Ovary (tissue), 9 donors: ENCODE data around the gene KLHL12. TPM values are rescaled to one million over a fixed set of nuclear protein-coding genes. Genes with fewer than 3 reads are reported as not detected.
"Not testable (repeated sequence)": the region's sequence is repeated elsewhere in the genome, so short reads cannot be mapped to it uniquely, and the experiment has no call there.

ENCODE experiments used
- DNase-seq, 5 donors: peaks; one replicate each; pipeline ENCODE4 v3.0.0-alpha.2; 2019 to 2020
- H3K27ac ChIP-seq, 2 donors: fragments of 200-600 bp; one replicate each; pipeline versions ENCODE4 v1.5.1 to v1.8.0; 2019 to 2022
- H3K27me3 ChIP-seq: fragments of 200-600 bp; one replicate; pipeline ENCODE4 v1.8.0; 2022
- H3K36me3 ChIP-seq: fragments of 200-600 bp; sonication (generic); one replicate; pipeline ENCODE4 v1.5.1; 2019
- H3K4me1 ChIP-seq: one replicate; pipeline ENCODE4 v1.8.1; 2013; ENCODE audit warnings: mild to moderate bottlenecking, moderate library complexity; ENCODE audit not compliant: insufficient read depth
- H3K4me3 ChIP-seq: fragments of 200-600 bp; sonication (generic); one replicate; pipeline ENCODE4 v1.5.1; 2017
- H3K9me3 ChIP-seq, 2 donors: fragments of 200-600 bp in 1 of 2; sonication (generic) in 1 of 2; one replicate each; pipeline versions ENCODE4 v1.5.1 to v1.8.1; 2013 to 2019; ENCODE audit warnings: mild to moderate bottlenecking in 1 of 2, moderate library complexity in 1 of 2
- CTCF ChIP-seq, 3 donors: fragments of 450-650 bp in 2 of 3; fragments of 200-600 bp in 1 of 3; IDR thresholded peaks; one replicate each; pipeline versions ENCODE4 v1.5.1 to v1.8.0; 2016 to 2022; ENCODE audit warnings: antibody characterized with exemption in 3 of 3, mild to moderate bottlenecking in 1 of 3
- EP300 ChIP-seq: sonication (generic); formaldehyde crosslinking; IDR thresholded peaks from one replicate; pipeline ENCODE4 v1.6.1; 2017; ENCODE audit warnings: antibody characterized with exemption
- POLR2A ChIP-seq: fragments of 450-650 bp; IDR thresholded peaks from one replicate; pipeline ENCODE4 v1.6.1; 2017; ENCODE audit warnings: antibody characterized with exemption, mild to moderate bottlenecking, moderate library complexity
- WGBS, 3 donors: extraction: QIAGEN DNeasy Blood & Tissue Kit in 1 of 3; methylation state at CpG; one replicate each; pipeline versions ENCODE4 v1.1.5 to v1.1.7; 2013 to 2017; 5-methylcytosine and 5-hydroxymethylcytosine counted together
- intact Hi-C, 4 donors: fragments of 100-400 bp; cut with DNase I; formaldehyde crosslinking; loops; one replicate each; pipeline versions ENCODE4 v1.11.0 to v1.15.1; 2022 to 2023
- polyA plus RNA-seq, 2 donors: library from polyadenylated mRNA; stranded (reverse); fragments of 200-250 nt in 1 of 2; fragments of 350-450 nt in 1 of 2; fragmentation: Illumina TruSeq in 1 of 2; extraction: RNeasy Lipid Tissue Mini Kit (QIAGEN cat#74804) in 1 of 2; gene quantifications; one replicate each; pipeline ENCODE4 v1.2.3, GENCODE V29; 2013 to 2014
- total RNA-seq, 7 donors: library from RNA; depleted of rRNA in 2 of 7; stranded (reverse); fragments of >200 nt in 2 of 7; fragmentation: NEBNext Ultra II Directional in 3 of 7; extraction: Animal tissue kit (Norgen Biotek cat#: 25700) in 3 of 7; gene quantifications; one replicate each; pipeline versions ENCODE4 v1.1.0 to v1.2.4, GENCODE V29; 2016 to 2023
- donor health status: DM: no; HTN: no; CAD: no; lungs with moderate emphysema.
- donor health status: DM: no; HTN: no; CAD: no.
- donor health status: Bipolar disorder and iron deficiency.
- donor health status: DM: yes; HTN: yes; CAD: no.
- donor health status: DM: no; HTN: no; CAD: no.
- donor health status: DM: yes; HTN: yes; CAD: no.

The KLHL12 gene
- total and polyA plus RNA-seq, 9 donors = 11.2 to 29.7 (median 20.1) TPM

- H3K4me3 ChIP-seq = no peak overlapping the region
- WGBS, 3 donors = 52 to 75% (median 56%) methylated on average over 5 of the region's 5 CpGs
- TF ChIP-seq CTCF (IDR thresholded peaks at IDR 0.05) (no peak), EP300 (no peak), POLR2A (no peak)
- no peaks in the 10 kb centered on the region for H3K27me3 ChIP-seq
- H3K27ac ChIP-seq = no peak overlapping the region
- no peak for DNase-seq
- intact Hi-C loops = no loop called here
- H3K36me3 ChIP-seq = no peaks in the 10 kb centered on the region
- no peaks in the 10 kb centered on the region for H3K9me3 ChIP-seq
- no peaks in the 10 kb centered on the region for H3K4me1 ChIP-seq
These were observed 11.4 kb upstream of the KLHL12 start for GRCh38 chr1:202938287-202938925.

GRCh38 chr1:202936409-202936808 is 9.4 kb upstream of the KLHL12 start:
- H3K4me3 ChIP-seq, H3K27me3 ChIP-seq, intact Hi-C loops, H3K36me3 ChIP-seq, H3K27ac ChIP-seq, H3K9me3 ChIP-seq, H3K4me1 ChIP-seq, DNase-seq: not testable (repeated sequence)
- 86 to 100% (median 100%) methylated on average over 1 of the region's 6 CpGs for WGBS, 3 donors

DNA sequence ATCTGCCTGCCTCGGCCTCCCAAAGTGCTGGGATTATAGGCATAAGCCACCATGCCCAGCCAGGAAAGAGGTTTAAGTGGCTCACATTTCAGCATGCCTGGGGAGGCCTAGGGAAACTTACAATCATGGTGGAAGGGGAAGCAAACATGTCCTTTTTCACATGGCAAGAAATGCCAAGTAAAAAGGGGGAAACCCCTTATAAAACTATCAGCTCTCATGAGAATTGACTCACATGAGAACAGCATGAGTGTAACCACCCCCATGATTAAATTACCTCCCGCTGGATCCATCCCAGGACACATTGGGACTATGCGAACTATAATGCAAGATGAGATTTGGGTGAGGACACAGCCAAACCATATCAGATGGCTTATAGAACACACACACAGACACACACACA is 8.8 kb upstream of the KLHL12 start:
- no peak for TF ChIP-seq POLR2A
- TF ChIP-seq CTCF (IDR thresholded peaks at IDR 0.05) = no peak
- TF ChIP-seq EP300 = no peak
- WGBS, 3 donors = 78 to 87% (median 80%) methylated on average over 3 of the region's 3 CpGs
- intact Hi-C loops = no loop called here
- no peaks in the 10 kb centered on the region for H3K4me1 ChIP-seq
- H3K9me3 ChIP-seq = no peaks in the 10 kb centered on the region
- H3K27ac ChIP-seq = no peak overlapping the region
- no peak overlapping the region for H3K4me3 ChIP-seq
- H3K36me3 ChIP-seq = no peaks in the 10 kb centered on the region
- DNase-seq = no peak
- H3K27me3 ChIP-seq = no peaks in the 10 kb centered on the region

GRCh38 chr1:202934755-202935154 is 7.7 kb upstream of the KLHL12 start:
- 85 to 92% (median 86%) methylated on average over 3 of the region's 3 CpGs for WGBS, 3 donors
- Histone ChIP-seq H3K4me3 (no peak overlapping the region), H3K9me3 (no peaks in the 10 kb centered on the region), H3K27ac (no peak overlapping the region), H3K27me3 (no peaks in the 10 kb centered on the region), H3K36me3 (no peaks in the 10 kb centered on the region), H3K4me1 (no peaks in the 10 kb centered on the region)
- intact Hi-C loops = no loop called here
- TF ChIP-seq POLR2A = no peak
- TF ChIP-seq CTCF (IDR thresholded peaks at IDR 0.05) = no peak
- TF ChIP-seq EP300 = no peak
- no peak for DNase-seq

- 89 to 95% (median 91%) methylated on average over 2 of the region's 2 CpGs for WGBS, 3 donors
- TF ChIP-seq POLR2A (no peak), EP300 (no peak), CTCF (IDR thresholded peaks at IDR 0.05) (no peak)
- intact Hi-C loops = no loop called here
- no peaks in the 10 kb centered on the region for H3K27me3 ChIP-seq
- no peak overlapping the region for H3K27ac ChIP-seq
- H3K4me1 ChIP-seq = no peaks in the 10 kb centered on the region
- DNase-seq = no peak
- no peaks in the 10 kb centered on the region for H3K36me3 ChIP-seq
- H3K4me3 ChIP-seq = no peak overlapping the region
- H3K9me3 ChIP-seq = no peaks in the 10 kb centered on the region
These were observed 5.4 kb upstream of the KLHL12 start for GRCh38 chr1:202932476-202932875.
